Aorta (tissue), 5 donors: ENCODE measurements around the gene VSIG2. TPM values are rescaled to one million over a fixed set of nuclear protein-coding genes. Genes with fewer than 3 reads are reported as not detected.

ENCODE experiments used
- ATAC-seq: fragments of 200-7000 bp; cut with Tn5 transposase; one replicate; pipeline ENCODE4 v1.9.1; 2022; ENCODE audit warnings: moderate library complexity; ENCODE audit not compliant: low FRiP score
- DNase-seq, 2 donors: peaks; one replicate each; pipeline ENCODE4 v3.0.0-alpha.2; 2020
- H3K27ac ChIP-seq, 2 donors: one replicate each; pipeline ENCODE4 v1.5.1; 2013; ENCODE audit warnings: low read length in 2 of 2, mild to moderate bottlenecking in 2 of 2, moderate library complexity in 2 of 2, control low read depth in 1 of 2, inconsistent platforms in 1 of 2, low read depth in 1 of 2
- H3K27me3 ChIP-seq, 2 donors: one replicate each; pipeline ENCODE4 v1.6.1; 2013; ENCODE audit warnings: control low read depth in 1 of 2, low read length in 1 of 2, mild to moderate bottlenecking in 1 of 2, moderate library complexity in 1 of 2; ENCODE audit not compliant: insufficient read depth in 2 of 2, control insufficient read depth in 1 of 2
- H3K36me3 ChIP-seq, 2 donors: one replicate each; pipeline ENCODE4 v1.6.1; 2013; ENCODE audit warnings: control low read depth in 1 of 2, low read length in 1 of 2, mild to moderate bottlenecking in 1 of 2; ENCODE audit not compliant: insufficient read depth in 2 of 2, control insufficient read depth in 1 of 2
- H3K4me1 ChIP-seq, 2 donors: one replicate each; pipeline ENCODE4 v1.6.1; 2013; ENCODE audit warnings: low read length in 2 of 2, control low read depth in 1 of 2, mild to moderate bottlenecking in 1 of 2, moderate library complexity in 1 of 2; ENCODE audit not compliant: insufficient read depth in 2 of 2, control insufficient read depth in 1 of 2
- H3K4me3 ChIP-seq, 2 donors: one replicate each; pipeline ENCODE4 v1.5.1; 2013; ENCODE audit warnings: low read length in 2 of 2, control low read depth in 1 of 2, mild to moderate bottlenecking in 1 of 2
- H3K9me3 ChIP-seq: one replicate; pipeline ENCODE4 v1.6.1; 2013; ENCODE audit warnings: mild to moderate bottlenecking, low read length; ENCODE audit not compliant: control insufficient read depth
- WGBS, 2 donors: extraction: QIAGEN DNeasy Blood & Tissue Kit; methylation state at CpG; one replicate each; pipeline ENCODE4 v1.1.7; 2013; 5-methylcytosine and 5-hydroxymethylcytosine counted together
- intact Hi-C, 2 donors: fragments of 100-400 bp; cut with DNase I; formaldehyde crosslinking; loops; one replicate each; pipeline versions ENCODE4 v1.14.2 to v1.15.0; 2022
- polyA plus RNA-seq, 2 donors: library from polyadenylated mRNA; stranded (reverse); fragments of 200-250 nt; gene quantifications; one replicate each; pipeline ENCODE4 v1.2.3, GENCODE V29; 2013
- total RNA-seq, 2 donors: library from RNA; stranded (reverse); fragmentation: NEBNext Ultra II Directional; extraction: Animal tissue kit (Norgen Biotek cat#: 25700); gene quantifications; one replicate each; pipeline ENCODE4 v1.2.1, GENCODE V29; 2021
- donor health status: healthy with polysubstance abuse.
- donor health status: Bipolar disorder and iron deficiency.
- donor health status: DM: no; HTN: no; CAD: no.
- donor health status: DM: no; HTN: no; CAD: no.
- donor health status: DM: yes; HTN: yes; CAD: no.

The VSIG2 gene
- total and polyA plus RNA-seq, 4 donors: 1.9 to 6.9 (median 3.5) TPM

GRCh38 chr11:124707829-124708228, 44.2 kb downstream of the VSIG2 start:
- intact Hi-C loops: no loop called here
- H3K36me3 ChIP-seq: no peaks in the 10 kb centered on the region
- H3K4me3 ChIP-seq: no peak overlapping the region
- H3K9me3 ChIP-seq: peaks cover 8% of the 10 kb centered on the region
- ATAC-seq (no peak), DNase-seq (no peak)
- H3K27ac ChIP-seq: no peak overlapping the region
- H3K4me1 ChIP-seq: no peaks in the 10 kb centered on the region
- 90 to 91% methylated on average over 4 of the region's 4 CpGs for WGBS, 2 donors
- H3K27me3 ChIP-seq: no peaks in the 10 kb centered on the region

- DNase-seq: no peak
- Histone ChIP-seq H3K9me3 (no peaks in the 10 kb centered on the region), H3K4me1 (no peaks in the 10 kb centered on the region), H3K27ac (no peak overlapping the region), H3K4me3 (no peak overlapping the region), H3K36me3 (no peaks in the 10 kb centered on the region), H3K27me3 (no peaks in the 10 kb centered on the region)
- intact Hi-C loops: no loop called here
- no peak for ATAC-seq
Measured at GRCh38 chr11:124700028-124700427, 52.0 kb downstream of the VSIG2 start.

- no peaks in the 10 kb centered on the region for H3K4me1 ChIP-seq
- H3K4me3 ChIP-seq: no peak overlapping the region
- DNase-seq: no peak
- H3K9me3 ChIP-seq: no peaks in the 10 kb centered on the region
- no peaks in the 10 kb centered on the region for H3K27me3 ChIP-seq
- no peak overlapping the region for H3K27ac ChIP-seq
- intact Hi-C loops: no loop called here
- WGBS, 2 donors: 71 to 86% methylated on average over 1 of the region's 1 CpG
- H3K36me3 ChIP-seq: no peaks in the 10 kb centered on the region
- no peak for ATAC-seq
Measured at GRCh38 chr11:124699547-124699946, 52.5 kb downstream of the VSIG2 start.

Other genes with a start within 250 kb of the VSIG2 start
- gene OR8B12, start 208.6 kb downstream of the VSIG2 start, total RNA-seq: not detected
- gene OR8B12, start 208.6 kb downstream of the VSIG2 start, polyA plus RNA-seq: not detected
- not detected for gene OR8A1, start 182.3 kb downstream of the VSIG2 start, total RNA-seq
- not detected for gene OR8A1, start 182.3 kb downstream of the VSIG2 start, polyA plus RNA-seq
- gene PANX3, start 140.8 kb downstream of the VSIG2 start, total RNA-seq: not detected
- not detected for gene PANX3, start 140.8 kb downstream of the VSIG2 start, polyA plus RNA-seq
- 10 to 100 TPM; 42.7 to 47.9 TPM for gene TBRG1, start 129.4 kb downstream of the VSIG2 start, total RNA-seq
- 10 to 100 TPM; 20.5 to 65.4 TPM for gene TBRG1, start 129.4 kb downstream of the VSIG2 start, polyA plus RNA-seq
- 10 to 100 TPM; 11.5 to 24.8 TPM for gene SIAE, start 78.5 kb downstream of the VSIG2 start, total RNA-seq
- gene SIAE, start 78.5 kb downstream of the VSIG2 start, polyA plus RNA-seq: 10 to 100 TPM in 1 of 2 donors, 1 to 10 TPM in 1; 6.9 to 14.8 TPM
- 1 to 10 TPM; 2.7 to 3.9 TPM for gene SPA17, start 78.4 kb downstream of the VSIG2 start, total RNA-seq
- gene SPA17, start 78.4 kb downstream of the VSIG2 start, polyA plus RNA-seq: 1 to 10 TPM; 4.8 to 7.1 TPM
- 10 to 100 TPM; 33.2 to 41.1 TPM for gene NRGN, start 12.3 kb downstream of the VSIG2 start, total RNA-seq
- gene NRGN, start 12.3 kb downstream of the VSIG2 start, polyA plus RNA-seq: 10 to 100 TPM; 15.4 to 38.5 TPM
- 100 to 1,000 TPM in 1 of 2 donors, 10 to 100 TPM in 1; 95.1 to 182 TPM for gene ESAM, start 10.0 kb upstream of the VSIG2 start, total RNA-seq
- gene ESAM, start 10.0 kb upstream of the VSIG2 start, polyA plus RNA-seq: 100 to 1,000 TPM in 1 of 2 donors, 10 to 100 TPM in 1; 33.2 to 110 TPM
- 10 to 100 TPM; 21.5 to 23.6 TPM for gene MSANTD2, start 48.2 kb upstream of the VSIG2 start, total RNA-seq
- gene MSANTD2, start 48.2 kb upstream of the VSIG2 start, polyA plus RNA-seq: 10 to 100 TPM in 1 of 2 donors, 1 to 10 TPM in 1; 6.3 to 18.0 TPM
- gene ROBO3, start 113.2 kb upstream of the VSIG2 start, total RNA-seq: 10 to 100 TPM; 15.7 to 63.0 TPM
- 10 to 100 TPM in 1 of 2 donors, 1 to 10 TPM in 1; 2.1 to 19.7 TPM for gene ROBO3, start 113.2 kb upstream of the VSIG2 start, polyA plus RNA-seq
- gene ROBO4, start 145.6 kb upstream of the VSIG2 start, total RNA-seq: 10 to 100 TPM; 19.7 to 41.9 TPM
- gene ROBO4, start 145.6 kb upstream of the VSIG2 start, polyA plus RNA-seq: 1 to 10 TPM; 2.4 to 2.8 TPM
- gene HEPN1, start 167.0 kb upstream of the VSIG2 start, total RNA-seq: under 1 TPM in 1 of 2 donors, not detected in 1; 0.51 TPM
- not detected for gene HEPN1, start 167.0 kb upstream of the VSIG2 start, polyA plus RNA-seq
- under 1 TPM; 0.10 to 0.30 TPM for gene HEPACAM, start 183.8 kb upstream of the VSIG2 start, total RNA-seq
- gene HEPACAM, start 183.8 kb upstream of the VSIG2 start, polyA plus RNA-seq: not detected
- gene CCDC15, start 201.9 kb upstream of the VSIG2 start, total RNA-seq: 1 to 10 TPM in 1 of 2 donors, under 1 TPM in 1; 0.97 to 1.5 TPM
- under 1 TPM; 0.13 to 0.61 TPM for gene CCDC15, start 201.9 kb upstream of the VSIG2 start, polyA plus RNA-seq